WTC11 (cell line): ENCODE measurements around the gene RPL37A.

ENCODE experiments used
- FOXP1 ChIP-seq: sonication (generic); formaldehyde crosslinking; IDR thresholded peaks from 2 replicates; pipeline ENCODE4 v1.8.0; 2022; ENCODE audit warnings: missing genetic modification reagents, mild to moderate bottlenecking, moderate library complexity, borderline replicate concordance
- TF ChIP-seq, protein P1 (sequence below): sonication (generic); formaldehyde crosslinking; IDR thresholded peaks from 2 replicates; pipeline ENCODE4 v1.8.1; 2022; ENCODE audit warnings: mild to moderate bottlenecking, missing genetic modification reagents, moderate library complexity, borderline replicate concordance

DNA sequence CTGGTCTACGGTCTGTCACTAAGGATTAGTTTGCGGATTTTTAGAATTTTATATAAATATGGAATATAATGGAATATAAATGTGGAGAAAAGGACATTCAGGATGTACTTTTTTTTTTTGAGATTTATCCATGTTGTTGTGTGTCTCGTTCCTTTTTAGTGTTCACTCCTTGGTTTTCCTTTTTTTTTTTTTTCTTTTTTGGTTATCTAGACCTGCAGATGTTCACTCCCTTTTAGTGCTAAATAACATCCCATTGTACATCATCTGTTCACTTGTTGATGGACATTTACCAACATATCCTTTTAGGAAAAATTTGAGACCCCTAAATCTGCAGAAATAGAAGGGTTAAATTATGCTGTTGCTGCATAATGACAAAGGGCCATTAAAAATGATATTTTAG lies 25.5 kb upstream of the RPL37A start:
- TF ChIP-seq, protein P1, sequence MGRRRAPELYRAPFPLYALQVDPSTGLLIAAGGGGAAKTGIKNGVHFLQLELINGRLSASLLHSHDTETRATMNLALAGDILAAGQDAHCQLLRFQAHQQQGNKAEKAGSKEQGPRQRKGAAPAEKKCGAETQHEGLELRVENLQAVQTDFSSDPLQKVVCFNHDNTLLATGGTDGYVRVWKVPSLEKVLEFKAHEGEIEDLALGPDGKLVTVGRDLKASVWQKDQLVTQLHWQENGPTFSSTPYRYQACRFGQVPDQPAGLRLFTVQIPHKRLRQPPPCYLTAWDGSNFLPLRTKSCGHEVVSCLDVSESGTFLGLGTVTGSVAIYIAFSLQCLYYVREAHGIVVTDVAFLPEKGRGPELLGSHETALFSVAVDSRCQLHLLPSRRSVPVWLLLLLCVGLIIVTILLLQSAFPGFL (CRISPR knock-in tag), result no peak
- TF ChIP-seq FOXP1, result no peak
